ENCODE data around the gene RABEP2.
"Not testable (repeated sequence)": the region's sequence is repeated elsewhere in the genome, so short reads cannot be mapped to it uniquely, and the experiment has no call there.

RABEP2 gene

GRCh38 chr16:28924762-28925385 lies at the start of gene RABEP2:
RABEP2 (minus strand) TSS chr16:28925238; CDS start chr16:28925163, 75 bp downstream.
- DNase-seq, result peak in 55 of 56 donors; percentile 40 to 98 (median 91)

GRCh38 chr16:28974437-28975157 lies 49.6 kb upstream of the RABEP2 start, which contains the start of gene SPNS1:
SPNS1 (plus strand) TSS chr16:28974778; CDS start chr16:28975152, 374 bp downstream.
- DNase-seq, result peak; percentile 80 to 100 (median 95)

GRCh38 chr16:28974007-28974436 lies 49.0 kb upstream of the RABEP2 start:
- peak in 48 of 56 donors; percentile 9 to 82 (median 54) for DNase-seq

- DNase-seq, result not testable (repeated sequence)
Measured at GRCh38 chr16:28969696-28970095, 44.7 kb upstream of the RABEP2 start.

- DNase-seq, result no peak
Measured at GRCh38 chr16:28967156-28967555, 42.1 kb upstream of the RABEP2 start.

- DNase-seq, result no peak
Measured at GRCh38 chr16:28964496-28964895, 39.5 kb upstream of the RABEP2 start.

- DNase-seq, result no peak
Measured at GRCh38 chr16:28964072-28964471, 39.0 kb upstream of the RABEP2 start.

GRCh38 chr16:28958836-28959235 lies 33.8 kb upstream of the RABEP2 start:
- no peak for DNase-seq

- no peak for DNase-seq
Measured at GRCh38 chr16:28958216-28958615, 33.2 kb upstream of the RABEP2 start.

GRCh38 chr16:28951410-28951943 lies 26.4 kb upstream of the RABEP2 start:
- peak in 5 of 56 donors; percentile 7 to 31 (median 24) for DNase-seq

- DNase-seq, result peak; percentile 95 to 100 (median 100)
Measured at GRCh38 chr16:28950648-28951409, 25.8 kb upstream of the RABEP2 start, which contains the start of gene NFATC2IP. NFATC2IP (plus strand) TSS chr16:28950937; CDS start chr16:28951012, 75 bp downstream.

GRCh38 chr16:28946681-28947080 lies 21.6 kb upstream of the RABEP2 start:
- DNase-seq, result no peak

GRCh38 chr16:28943281-28943680 lies 18.2 kb upstream of the RABEP2 start:
- no peak for DNase-seq

GRCh38 chr16:28939825-28940224 lies 14.8 kb upstream of the RABEP2 start:
- DNase-seq, result not testable (repeated sequence)

GRCh38 chr16:28938721-28939120 lies 13.7 kb upstream of the RABEP2 start:
- DNase-seq, result no peak

- no peak for DNase-seq
Measured at GRCh38 chr16:28937222-28937876, 12.3 kb upstream of the RABEP2 start.

- DNase-seq, result no peak
Measured at GRCh38 chr16:28936784-28937155, 11.7 kb upstream of the RABEP2 start.

GRCh38 chr16:28935924-28936783 lies 11.1 kb upstream of the RABEP2 start:
- DNase-seq, result peak in 45 of 56 donors; percentile 2 to 73 (median 25)

- no peak for DNase-seq
Measured at GRCh38 chr16:28935346-28935745, 10.3 kb upstream of the RABEP2 start.

- no peak for DNase-seq
Measured at GRCh38 chr16:28933171-28933570, 8.1 kb upstream of the RABEP2 start.

All from nucleus accumbens (tissue), 56 donors.